ENCODE results near the gene FIBIN.
A peak's percentile ranks its signal among the peaks of the same experiment; 100 is the strongest.

The FIBIN gene

DNA sequence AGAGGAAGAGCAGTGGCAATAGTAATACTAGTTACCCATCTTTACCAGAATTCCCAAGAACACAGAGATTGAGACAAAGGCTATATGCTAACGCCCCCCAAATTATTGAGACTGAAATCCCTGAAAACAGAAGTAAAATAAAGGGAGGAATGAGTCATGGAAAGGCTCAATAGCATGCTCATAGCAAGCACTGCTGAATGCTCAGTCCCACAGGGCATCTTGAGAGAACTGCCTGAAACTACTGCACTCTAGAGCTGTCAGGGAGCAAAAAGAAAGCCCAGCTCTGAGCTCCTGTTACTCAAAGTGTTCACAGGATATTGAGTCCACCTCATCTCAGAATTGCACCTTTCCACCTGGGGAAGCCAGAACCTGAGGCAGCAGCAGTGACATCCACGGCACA is 44.1 kb upstream of the FIBIN start:
- TF ChIP-seq, protein P1, sequence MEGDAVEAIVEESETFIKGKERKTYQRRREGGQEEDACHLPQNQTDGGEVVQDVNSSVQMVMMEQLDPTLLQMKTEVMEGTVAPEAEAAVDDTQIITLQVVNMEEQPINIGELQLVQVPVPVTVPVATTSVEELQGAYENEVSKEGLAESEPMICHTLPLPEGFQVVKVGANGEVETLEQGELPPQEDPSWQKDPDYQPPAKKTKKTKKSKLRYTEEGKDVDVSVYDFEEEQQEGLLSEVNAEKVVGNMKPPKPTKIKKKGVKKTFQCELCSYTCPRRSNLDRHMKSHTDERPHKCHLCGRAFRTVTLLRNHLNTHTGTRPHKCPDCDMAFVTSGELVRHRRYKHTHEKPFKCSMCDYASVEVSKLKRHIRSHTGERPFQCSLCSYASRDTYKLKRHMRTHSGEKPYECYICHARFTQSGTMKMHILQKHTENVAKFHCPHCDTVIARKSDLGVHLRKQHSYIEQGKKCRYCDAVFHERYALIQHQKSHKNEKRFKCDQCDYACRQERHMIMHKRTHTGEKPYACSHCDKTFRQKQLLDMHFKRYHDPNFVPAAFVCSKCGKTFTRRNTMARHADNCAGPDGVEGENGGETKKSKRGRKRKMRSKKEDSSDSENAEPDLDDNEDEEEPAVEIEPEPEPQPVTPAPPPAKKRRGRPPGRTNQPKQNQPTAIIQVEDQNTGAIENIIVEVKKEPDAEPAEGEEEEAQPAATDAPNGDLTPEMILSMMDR (conservative IDR thresholded peaks at IDR 0.05; ENCODE audit: low read depth, low read length) = no peak
- no peak overlapping the region for H3K4me3 ChIP-seq (ENCODE audit: low read depth, low read length)

DNA sequence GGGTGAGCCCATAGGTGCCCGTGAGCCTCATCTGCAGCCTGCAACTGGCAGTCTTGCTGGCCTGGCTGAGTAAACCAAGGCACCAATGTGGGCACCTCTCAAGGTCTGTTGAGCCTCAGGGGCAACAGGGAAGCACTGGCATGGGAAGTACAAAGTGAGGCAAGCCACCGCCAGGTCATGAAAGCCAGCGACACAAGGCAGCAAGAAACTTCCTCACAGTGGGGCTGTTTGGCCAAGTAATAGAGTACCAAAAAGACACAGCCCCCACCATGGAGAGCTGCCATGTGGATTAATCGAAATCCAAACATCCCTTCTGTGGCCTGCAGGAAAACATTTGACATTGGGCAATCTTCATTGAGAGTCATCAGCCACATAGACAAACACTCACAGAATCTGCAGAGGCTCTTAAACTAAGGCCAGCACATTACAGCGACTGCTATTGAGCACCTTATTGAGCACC is 43.6 kb upstream of the FIBIN start:
- TF ChIP-seq, protein P1 (conservative IDR thresholded peaks at IDR 0.05; ENCODE audit: low read depth, low read length) = no peak
- no peak overlapping the region for H3K4me3 ChIP-seq (ENCODE audit: low read depth, low read length)
- DNase-seq (ENCODE audit: low read depth) = peak; percentile 83

More for the DNA sequence above, 44.1 kb upstream of the FIBIN start:
- peak; percentile 49 for DNase-seq (ENCODE audit: low read depth)

DNA sequence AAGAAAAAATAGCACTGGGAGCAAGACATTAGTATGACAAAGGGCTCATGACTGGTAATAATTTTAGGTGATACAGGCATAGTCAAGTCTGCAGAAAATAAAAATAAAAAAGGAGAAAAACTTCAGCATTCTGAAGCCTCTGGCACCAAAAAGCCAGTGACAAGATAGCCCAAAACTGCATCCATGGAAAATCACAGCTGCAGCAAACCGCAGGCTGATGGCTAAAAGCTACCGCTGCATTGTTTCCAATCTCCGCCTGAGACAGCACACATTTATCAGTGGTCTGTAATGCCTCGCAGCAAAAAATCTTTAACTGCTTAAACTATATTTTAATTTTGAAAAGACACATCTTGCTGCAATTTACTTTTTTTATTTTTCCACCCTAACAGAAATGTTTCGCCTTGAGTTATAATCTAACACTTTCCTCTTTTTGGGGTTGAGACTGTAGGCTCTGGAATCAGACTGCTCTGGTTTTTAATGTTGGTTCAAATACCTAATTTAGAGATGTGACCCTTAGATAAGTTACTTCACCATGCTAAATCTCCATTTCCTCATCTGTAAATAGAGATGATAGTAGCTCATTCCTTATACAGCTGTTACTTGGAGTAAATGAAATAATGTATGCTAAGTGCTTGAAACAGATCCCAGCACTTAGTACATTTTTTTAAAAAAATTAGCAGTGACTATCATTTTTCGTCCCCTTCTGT is 42.0 kb upstream of the FIBIN start:
- no peak overlapping the region for H3K4me3 ChIP-seq (ENCODE audit: low read depth, low read length)
- TF ChIP-seq, protein P1 (conservative IDR thresholded peaks at IDR 0.05; ENCODE audit: low read depth, low read length) = no peak
- no peak for DNase-seq (ENCODE audit: low read depth)

DNA sequence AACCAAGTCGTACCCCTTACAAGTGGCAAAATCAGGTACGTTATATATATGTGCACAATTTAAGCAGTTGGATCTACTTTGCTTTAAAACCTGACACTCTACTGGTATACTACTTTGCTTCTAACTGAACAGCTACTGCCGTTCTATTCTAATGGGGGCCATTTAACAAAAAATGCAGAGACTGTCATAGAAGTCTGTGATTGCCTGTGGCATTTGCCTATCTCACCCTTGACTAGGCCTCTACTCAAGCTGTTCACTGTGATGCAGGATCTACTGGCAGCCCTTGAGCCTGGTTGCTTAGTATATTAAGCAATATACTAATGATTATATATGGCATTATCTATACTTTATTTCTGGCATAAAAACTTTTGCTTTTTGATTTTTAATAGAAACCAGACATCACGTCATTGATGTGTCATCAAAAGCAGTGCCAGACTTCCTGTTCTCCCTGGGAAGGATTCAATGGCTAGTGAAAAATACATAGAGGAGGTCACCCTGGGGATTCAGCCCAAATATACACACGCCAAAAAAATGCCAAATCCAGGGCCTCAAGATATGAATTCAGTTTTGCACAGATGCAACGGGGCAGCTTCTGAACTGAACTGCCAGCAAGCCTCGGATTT is 40.0 kb upstream of the FIBIN start:
- TF ChIP-seq, protein P1 (conservative IDR thresholded peaks at IDR 0.05; ENCODE audit: low read depth, low read length) = no peak
- no peak overlapping the region for H3K4me3 ChIP-seq (ENCODE audit: low read depth, low read length)
- peak; percentile 75 for DNase-seq (ENCODE audit: low read depth)

DNA sequence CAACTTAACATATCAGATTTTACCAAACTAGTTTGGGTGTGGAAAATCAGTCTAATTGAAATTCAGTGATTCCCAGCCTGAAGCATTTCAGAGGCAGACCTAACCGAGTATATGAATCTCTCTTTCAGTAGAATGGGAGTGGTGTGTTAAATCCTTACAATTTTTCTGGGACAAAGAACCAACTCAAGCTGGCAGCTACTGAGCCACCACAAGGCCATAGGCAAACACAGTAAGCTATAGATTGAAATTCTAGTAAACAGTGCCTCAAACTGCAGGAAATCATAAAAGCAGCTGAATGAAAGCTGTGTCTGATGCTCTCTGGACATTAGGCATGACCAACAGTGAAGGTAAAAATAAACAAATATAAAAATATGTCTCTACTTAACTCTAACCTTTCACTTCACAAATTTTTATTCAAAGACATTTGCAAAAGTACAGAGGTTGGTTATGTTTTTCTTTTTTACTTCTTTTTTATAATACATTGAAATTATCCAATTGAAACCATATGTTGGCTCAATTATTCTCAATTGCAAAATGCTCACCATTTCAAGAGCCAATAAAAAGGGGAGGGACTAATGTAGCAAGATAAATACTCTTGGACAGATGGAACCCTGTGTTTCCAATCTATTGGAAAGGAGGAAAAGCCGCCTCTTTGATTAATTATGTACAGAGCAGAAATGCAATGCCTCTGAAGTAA is 35.8 kb upstream of the FIBIN start:
- TF ChIP-seq, protein P1 (conservative IDR thresholded peaks at IDR 0.05; ENCODE audit: low read depth, low read length) = no peak
- no peak overlapping the region for H3K4me3 ChIP-seq (ENCODE audit: low read depth, low read length)

DNA sequence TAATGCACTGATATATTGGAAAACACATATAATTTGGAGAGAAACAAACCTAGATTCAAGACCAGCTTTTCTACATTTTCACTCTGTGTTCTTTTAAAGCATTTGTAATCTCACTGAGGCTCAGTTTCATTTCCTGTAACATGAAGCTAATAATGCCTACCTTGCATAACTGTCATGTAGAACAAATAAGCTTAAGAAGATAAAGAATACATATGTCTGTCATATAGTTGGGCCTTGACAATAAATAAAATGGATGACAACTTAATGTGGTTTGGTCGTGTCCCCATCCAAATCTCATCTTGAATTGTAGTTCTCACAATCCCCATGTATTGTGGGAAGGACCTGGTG is 35.2 kb upstream of the FIBIN start:
- H3K4me3 ChIP-seq (ENCODE audit: low read depth, low read length) = no peak overlapping the region
- TF ChIP-seq, protein P1 (conservative IDR thresholded peaks at IDR 0.05; ENCODE audit: low read depth, low read length) = no peak
- DNase-seq (ENCODE audit: low read depth) = no peak

More for the DNA sequence above, 35.8 kb upstream of the FIBIN start:
- no peak for DNase-seq (ENCODE audit: low read depth)

All from choroid plexus epithelial cell (primary cell).